Progenitor cell of endocrine pancreas (in vitro differentiated cells): ENCODE data around the gene AGBL1. TPM values are rescaled to one million over a fixed set of nuclear protein-coding genes. Genes with fewer than 3 reads are reported as not detected.
"Not testable (repeated sequence)": the region's sequence is repeated elsewhere in the genome, so short reads cannot be mapped to it uniquely, and the experiment has no call there.

Source experiments
- DNase-seq: peaks from one replicate; pipeline ENCODE4 v3.0.0; 2021; ENCODE audit warnings: low spot score; ENCODE audit not compliant: unreplicated experiment
- H3K27ac Mint-ChIP-seq: 2 replicates; pipeline ENCODE4 v1.8.0; 2021; ENCODE audit warnings: mild to moderate bottlenecking, moderate library complexity, mixed read lengths
- H3K27me3 Mint-ChIP-seq: 2 replicates; pipeline ENCODE4 v1.8.0; 2021; ENCODE audit warnings: mixed read lengths
- H3K36me3 Mint-ChIP-seq: 2 replicates; pipeline ENCODE4 v1.8.0; 2022; ENCODE audit warnings: mixed read lengths; ENCODE audit not compliant: insufficient read depth
- H3K4me1 Mint-ChIP-seq: 2 replicates; pipeline ENCODE4 v1.8.0; 2021; ENCODE audit warnings: low read depth, mixed read lengths
- H3K4me3 Mint-ChIP-seq: 2 replicates; pipeline ENCODE4 v1.8.0; 2021; ENCODE audit warnings: low read depth, mild to moderate bottlenecking, moderate library complexity, mixed read lengths
- H3K9me3 Mint-ChIP-seq: 2 replicates; pipeline ENCODE4 v1.8.0; 2021; ENCODE audit warnings: low read depth, mixed read lengths
- total RNA-seq: library from RNA; stranded (reverse); gene quantifications from 2 replicates; pipeline ENCODE4 v1.2.1, GENCODE V29; 2021
- TF ChIP-seq, protein P1 (sequence below): fragments of 200-600 bp; sonication (generic); IDR thresholded peaks from one replicate; pipeline ENCODE4 v1.5.0; 2021; ENCODE audit warnings: antibody characterized with exemption, mild to moderate bottlenecking; ENCODE audit not compliant: unreplicated experiment

AGBL1 gene
- total RNA-seq, 1 donor from 2014 or later = not detected

- Mint-ChIP-seq H3K27me3 (no peaks in the 10 kb centered on the region), H3K27ac (no peak overlapping the region), H3K4me3 (no peak overlapping the region)
Observed at GRCh38 chr15:86872782-86873181, 793.1 kb downstream of the AGBL1 start.

DNA sequence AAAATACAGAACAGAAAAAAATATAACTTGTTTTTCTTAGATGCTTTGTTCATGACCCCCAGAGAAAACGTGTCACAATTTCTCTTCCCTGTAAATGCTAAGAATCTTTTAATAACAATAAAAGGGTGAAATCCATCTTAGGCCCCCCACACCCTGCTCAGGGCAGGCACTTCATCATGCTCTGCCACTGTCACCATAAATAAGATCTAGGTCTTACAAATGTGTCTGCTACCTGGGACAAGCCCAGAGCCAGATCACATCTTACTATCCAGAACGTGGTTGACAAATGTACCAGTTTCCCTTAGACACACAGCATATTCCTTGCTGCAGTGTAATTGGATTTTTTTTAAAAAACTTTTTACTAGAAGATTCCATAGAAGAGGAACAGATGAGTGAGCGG is 795.4 kb downstream of the AGBL1 start:
- H3K4me1 Mint-ChIP-seq = peaks cover 31% of the 10 kb centered on the region
- H3K9me3 Mint-ChIP-seq = peaks cover 3% of the 10 kb centered on the region
- no peak overlapping the region for H3K27ac Mint-ChIP-seq
- H3K4me3 Mint-ChIP-seq = no peak overlapping the region
- TF ChIP-seq, protein P1, sequence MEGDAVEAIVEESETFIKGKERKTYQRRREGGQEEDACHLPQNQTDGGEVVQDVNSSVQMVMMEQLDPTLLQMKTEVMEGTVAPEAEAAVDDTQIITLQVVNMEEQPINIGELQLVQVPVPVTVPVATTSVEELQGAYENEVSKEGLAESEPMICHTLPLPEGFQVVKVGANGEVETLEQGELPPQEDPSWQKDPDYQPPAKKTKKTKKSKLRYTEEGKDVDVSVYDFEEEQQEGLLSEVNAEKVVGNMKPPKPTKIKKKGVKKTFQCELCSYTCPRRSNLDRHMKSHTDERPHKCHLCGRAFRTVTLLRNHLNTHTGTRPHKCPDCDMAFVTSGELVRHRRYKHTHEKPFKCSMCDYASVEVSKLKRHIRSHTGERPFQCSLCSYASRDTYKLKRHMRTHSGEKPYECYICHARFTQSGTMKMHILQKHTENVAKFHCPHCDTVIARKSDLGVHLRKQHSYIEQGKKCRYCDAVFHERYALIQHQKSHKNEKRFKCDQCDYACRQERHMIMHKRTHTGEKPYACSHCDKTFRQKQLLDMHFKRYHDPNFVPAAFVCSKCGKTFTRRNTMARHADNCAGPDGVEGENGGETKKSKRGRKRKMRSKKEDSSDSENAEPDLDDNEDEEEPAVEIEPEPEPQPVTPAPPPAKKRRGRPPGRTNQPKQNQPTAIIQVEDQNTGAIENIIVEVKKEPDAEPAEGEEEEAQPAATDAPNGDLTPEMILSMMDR = no peak
- no peaks in the 10 kb centered on the region for H3K36me3 Mint-ChIP-seq
- no peak for DNase-seq
- H3K27me3 Mint-ChIP-seq = no peaks in the 10 kb centered on the region

More at GRCh38 chr15:86872782-86873181, 793.1 kb downstream of the AGBL1 start:
- Mint-ChIP-seq H3K36me3 (no peaks in the 10 kb centered on the region), H3K9me3 (no peaks in the 10 kb centered on the region), H3K4me1 (peaks cover 27% of the 10 kb centered on the region)
- TF ChIP-seq, protein P1 = no peak
- DNase-seq = no peak

GRCh38 chr15:86876387-86876944 is 796.8 kb downstream of the AGBL1 start:
- no peak overlapping the region for H3K4me3 Mint-ChIP-seq
- TF ChIP-seq, protein P1 = no peak
- DNase-seq = no peak
- no peaks in the 10 kb centered on the region for H3K27me3 Mint-ChIP-seq
- no peaks in the 10 kb centered on the region for H3K36me3 Mint-ChIP-seq
- peaks cover 31% of the 10 kb centered on the region for H3K4me1 Mint-ChIP-seq
- H3K27ac Mint-ChIP-seq = no peak overlapping the region
- peaks cover 3% of the 10 kb centered on the region for H3K9me3 Mint-ChIP-seq

DNA sequence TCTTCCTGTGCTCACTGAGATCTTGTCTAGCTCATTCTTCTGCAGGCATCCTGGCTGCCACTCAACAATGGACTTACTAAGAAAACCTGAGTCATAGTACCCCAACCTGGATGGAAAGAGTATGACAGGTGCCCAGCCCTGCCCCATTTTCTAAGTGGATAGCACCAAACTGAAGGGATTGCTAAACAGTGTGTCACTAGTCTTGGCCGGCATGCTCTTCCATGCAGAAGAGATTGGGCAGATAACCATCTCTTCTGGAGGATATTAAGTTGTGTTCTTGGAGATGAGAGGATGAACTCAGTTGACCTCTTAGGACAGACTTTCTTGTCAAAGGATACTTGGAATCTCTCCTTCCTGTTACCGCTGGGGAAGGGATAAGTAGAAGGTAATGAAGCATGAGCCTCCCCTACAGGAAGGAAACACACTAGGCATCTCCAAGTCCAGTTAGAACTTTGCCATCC is 797.5 kb downstream of the AGBL1 start:
- H3K36me3 Mint-ChIP-seq = no peaks in the 10 kb centered on the region
- H3K9me3 Mint-ChIP-seq = peaks cover 3% of the 10 kb centered on the region
- no peak overlapping the region for H3K4me3 Mint-ChIP-seq
- TF ChIP-seq, protein P1 = no peak
- H3K27ac Mint-ChIP-seq = no peak overlapping the region
- no peaks in the 10 kb centered on the region for H3K27me3 Mint-ChIP-seq
- DNase-seq = no peak
- H3K4me1 Mint-ChIP-seq = peaks cover 31% of the 10 kb centered on the region

- not testable (repeated sequence) for H3K36me3 Mint-ChIP-seq, H3K9me3 Mint-ChIP-seq, DNase-seq, H3K27me3 Mint-ChIP-seq, H3K4me3 Mint-ChIP-seq, H3K27ac Mint-ChIP-seq
- peaks cover 31% of the 10 kb centered on the region for H3K4me1 Mint-ChIP-seq
Observed at GRCh38 chr15:86878844-86879243, 799.2 kb downstream of the AGBL1 start.
